Keratinocyte (primary cell): Measurements from ENCODE around the gene RIMBP3B.
"Not testable (repeated sequence)": the region's sequence is repeated elsewhere in the genome, so short reads cannot be mapped to it uniquely, and the experiment has no call there.

ENCODE experiments used
- CTCF ChIP-seq, 3 experiments: IDR thresholded peaks in 1 of 3; conservative IDR thresholded peaks in 1 of 3; optimal IDR thresholded peaks in 1 of 3; 2 replicates in 2 of 3; 3 replicates in 1 of 3; pipeline versions ENCODE3 to v1.5.1; 2011; ENCODE audit warnings: low read length in 3 of 3, mild to moderate bottlenecking in 3 of 3, moderate library complexity in 2 of 3, control low read depth in 1 of 3, inconsistent platforms in 1 of 3; ENCODE audit not compliant: insufficient read depth in 2 of 3; ENCODE audit errors: extremely low read depth in 1 of 3
- EZH2 ChIP-seq: IDR thresholded peaks from one replicate; pipeline ENCODE4 v1.6.1; 2012; ENCODE audit warnings: inconsistent platforms, mild to moderate bottlenecking, low read length, moderate library complexity

DNA sequence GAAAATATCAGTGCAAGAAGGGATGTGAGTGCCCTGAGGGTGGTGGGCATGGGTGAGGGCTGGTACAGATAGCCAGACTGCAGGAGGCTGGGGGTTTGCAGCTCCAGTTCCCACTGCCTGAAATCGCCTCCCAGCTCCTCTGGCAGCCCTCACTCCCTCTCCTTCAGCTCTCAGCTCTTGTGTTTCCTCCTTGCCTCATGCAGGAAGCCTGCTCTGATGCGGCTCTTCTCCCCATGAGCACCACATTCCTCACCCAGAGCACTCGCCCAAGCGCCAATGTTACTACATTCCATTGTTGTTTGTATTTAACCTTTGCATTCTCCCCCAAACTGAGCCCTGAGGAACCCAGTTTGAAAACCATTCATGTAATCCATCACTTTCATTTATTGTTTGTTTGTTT lies 7.7 kb upstream of the RIMBP3B start:
- TF ChIP-seq EZH2; CTCF (optimal IDR thresholded peaks at IDR 0.05 in 1 of 3, IDR thresholded peaks at IDR 0.05 in 1 of 3, conservative IDR thresholded peaks at IDR 0.05 in 1 of 3; ENCODE audit: extremely low read depth in 1 of 3, insufficient read depth in 2 of 3, low read length in 3 of 3): not testable (repeated sequence)
